Putamen (tissue), 1 donor: ENCODE results near the gene ATP9A.
"Not testable (repeated sequence)": the region's sequence is repeated elsewhere in the genome, so short reads cannot be mapped to it uniquely, and the experiment has no call there.

Experiments
- DNase-seq: peaks from one replicate; pipeline ENCODE4 v3.0.0-alpha.2; 2016; ENCODE audit warnings: low spot score

Gene ATP9A

GRCh38 chr20:51691703-51692102, 76.5 kb downstream of the ATP9A start:
- no peak for DNase-seq

- no peak for DNase-seq
Measured at GRCh38 chr20:51688600-51689244, 79.5 kb downstream of the ATP9A start.

GRCh38 chr20:51687630-51688029, 80.6 kb downstream of the ATP9A start:
- no peak for DNase-seq

- no peak for DNase-seq
Measured at GRCh38 chr20:51687108-51687507, 81.1 kb downstream of the ATP9A start.

GRCh38 chr20:51685494-51685893, 82.7 kb downstream of the ATP9A start:
- DNase-seq, result not testable (repeated sequence)

GRCh38 chr20:51680067-51680749, 88.0 kb downstream of the ATP9A start:
- DNase-seq, result no peak

- DNase-seq, result no peak
Measured at GRCh38 chr20:51679254-51679921, 88.8 kb downstream of the ATP9A start.

- DNase-seq, result peak; percentile 78
Measured at GRCh38 chr20:51678026-51678697, 90.0 kb downstream of the ATP9A start.

GRCh38 chr20:51668947-51669346, 99.2 kb downstream of the ATP9A start:
- DNase-seq, result no peak

- DNase-seq, result no peak
Measured at GRCh38 chr20:51668515-51668914, 99.7 kb downstream of the ATP9A start.

- no peak for DNase-seq
Measured at GRCh38 chr20:51667491-51667890, 100.7 kb downstream of the ATP9A start.

GRCh38 chr20:51667002-51667408, 101.2 kb downstream of the ATP9A start:
- no peak for DNase-seq

GRCh38 chr20:51666126-51666525, 102.1 kb downstream of the ATP9A start:
- no peak for DNase-seq

- DNase-seq, result no peak
Measured at GRCh38 chr20:51665543-51666118, 102.6 kb downstream of the ATP9A start.

GRCh38 chr20:51661609-51662178, 106.5 kb downstream of the ATP9A start:
- DNase-seq, result peak; percentile 33

- DNase-seq, result no peak
Measured at GRCh38 chr20:51660672-51661608, 107.2 kb downstream of the ATP9A start.

GRCh38 chr20:51659491-51660050, 108.6 kb downstream of the ATP9A start:
- DNase-seq, result no peak

GRCh38 chr20:51656726-51657260, 111.4 kb downstream of the ATP9A start:
- DNase-seq, result no peak

GRCh38 chr20:51656089-51656488, 112.1 kb downstream of the ATP9A start:
- DNase-seq, result not testable (repeated sequence)

- DNase-seq, result no peak
Measured at GRCh38 chr20:51654495-51654894, 113.7 kb downstream of the ATP9A start.
